Measurements from ENCODE around the gene NOL4. TPM values are rescaled to one million over a fixed set of nuclear protein-coding genes. Genes with fewer than 3 reads are reported as not detected.
A peak's percentile ranks its signal among the peaks of the same experiment; 100 is the strongest.

NOL4 gene
- total RNA-seq, 3 donors from 2014 or later, result 1.7 to 2.1 (median 2.0) TPM

GRCh38 chr18:34222307-34223163, 2.2 kb downstream of the NOL4 start:
- intact Hi-C loops (cut with DNase I, micrococcal nuclease), result no loop called here
- TF ChIP-seq CTCF (IDR thresholded peaks at IDR 0.05), result no peak
- peak; percentile 39 for ATAC-seq
- H3K9me3 ChIP-seq, result no peaks in the 10 kb centered on the region
- DNase-seq, result peak; percentile 10 to 56 (median 46)
- H3K36me3 ChIP-seq (ENCODE audit: low read depth), result no peaks in the 10 kb centered on the region
- peaks cover 22% of the 10 kb centered on the region for H3K4me1 ChIP-seq (ENCODE audit: low read depth)
- no peak overlapping the region for H3K4me3 ChIP-seq

GRCh38 chr18:34221971-34222306, 2.8 kb downstream of the NOL4 start:
- Histone ChIP-seq H3K4me3 (no peak overlapping the region), H3K4me1 (ENCODE audit: low read depth) (peaks cover 22% of the 10 kb centered on the region), H3K9me3 (no peaks in the 10 kb centered on the region), H3K36me3 (ENCODE audit: low read depth) (no peaks in the 10 kb centered on the region)
- no peak for ATAC-seq
- intact Hi-C loops (cut with DNase I, micrococcal nuclease), result no loop called here
- TF ChIP-seq CTCF (IDR thresholded peaks at IDR 0.05), result no peak
- DNase-seq, result peak; percentile 4 to 25 (median 16)

- Histone ChIP-seq H3K9me3 (no peaks in the 10 kb centered on the region), H3K4me1 (ENCODE audit: low read depth) (peaks cover 22% of the 10 kb centered on the region), H3K4me3 (no peak overlapping the region), H3K36me3 (ENCODE audit: low read depth) (no peaks in the 10 kb centered on the region)
- ATAC-seq (no peak), DNase-seq (no peak)
- no peak for TF ChIP-seq CTCF (IDR thresholded peaks at IDR 0.05)
- intact Hi-C loops (cut with DNase I, micrococcal nuclease), result no loop called here
Measured at GRCh38 chr18:34220081-34220815, 4.5 kb downstream of the NOL4 start.

- no peak overlapping the region for H3K4me3 ChIP-seq
- DNase-seq (peak in 1 of 3 donors; percentile 28), ATAC-seq (no peak)
- H3K9me3 ChIP-seq, result no peaks in the 10 kb centered on the region
- TF ChIP-seq CTCF (IDR thresholded peaks at IDR 0.05), result no peak
- intact Hi-C loops (cut with DNase I, micrococcal nuclease), result no loop called here
- H3K36me3 ChIP-seq (ENCODE audit: low read depth), result no peaks in the 10 kb centered on the region
- H3K4me1 ChIP-seq (ENCODE audit: low read depth), result peaks cover 21% of the 10 kb centered on the region
Measured at GRCh38 chr18:34219651-34220050, 5.1 kb downstream of the NOL4 start.

- H3K9me3 ChIP-seq, result no peaks in the 10 kb centered on the region
- no peaks in the 10 kb centered on the region for H3K4me1 ChIP-seq (ENCODE audit: low read depth)
- ATAC-seq (no peak), DNase-seq (no peak)
- H3K36me3 ChIP-seq (ENCODE audit: low read depth), result no peaks in the 10 kb centered on the region
- intact Hi-C loops (cut with DNase I, micrococcal nuclease), result no loop called here
- no peak for TF ChIP-seq CTCF (IDR thresholded peaks at IDR 0.05)
- no peak overlapping the region for H3K4me3 ChIP-seq
Measured at GRCh38 chr18:34212511-34212910, 12.2 kb downstream of the NOL4 start.

Data from mucosa of descending colon (tissue), 3 donors.